Measurements from ENCODE around the gene PLEKHF1. TPM values are rescaled to one million over a fixed set of nuclear protein-coding genes. Genes with fewer than 3 reads are reported as not detected.
"Not testable (repeated sequence)": the region's sequence is repeated elsewhere in the genome, so short reads cannot be mapped to it uniquely, and the experiment has no call there.

The PLEKHF1 gene
- total and polyA plus RNA-seq, 2 of the 8 experiments (the other 6 are each of a cell fraction or from before 2014, with no cell fraction given) = 11.1 to 18.4 TPM

GRCh38 chr19:29626832-29627231 lies 38.4 kb upstream of the PLEKHF1 start:
- H3K4ac ChIP-seq (replicated peaks; ENCODE audit: insufficient read length, low read depth, low read length); H4K5ac ChIP-seq (ENCODE audit: insufficient read length, low read depth, low read length); H3K79me1 ChIP-seq (ENCODE audit: low read depth, low read length); H2BK120ac ChIP-seq (replicated peaks; ENCODE audit: low read depth, low read length); H3K27me3 ChIP-seq (replicated peaks in 1 of 4; ENCODE audit: control insufficient read depth in 3 of 4, extremely low read depth in 1 of 4, insufficient read depth in 3 of 4, low read length in 3 of 4); H2BK5ac ChIP-seq (ENCODE audit: low read depth, low read length); H3K27ac ChIP-seq (ENCODE audit: low read depth, low read length); H2AFZ ChIP-seq (ENCODE audit: low read length); H3K79me2 ChIP-seq (ENCODE audit: control insufficient read depth in 1 of 2, insufficient read depth in 2 of 2, low read length in 2 of 2); H2BK20ac ChIP-seq (ENCODE audit: low read length); DNase-seq (ENCODE audit: low read depth in 1 of 2, low spot score in 2 of 2); H3K56ac ChIP-seq (replicated peaks; ENCODE audit: insufficient read length, low read depth, low read length); H3K14ac ChIP-seq (ENCODE audit: insufficient read length); H3K36me3 ChIP-seq (ENCODE audit: control insufficient read depth in 2 of 4, insufficient read depth in 4 of 4, low read length in 3 of 4); H3K4me2 ChIP-seq (ENCODE audit: insufficient read depth in 1 of 2, low read depth in 2 of 2, low read length in 2 of 2); H3K4me1 ChIP-seq (replicated peaks in 1 of 4; ENCODE audit: control insufficient read depth in 3 of 4, insufficient read depth in 4 of 4, low read length in 3 of 4); H3K9ac ChIP-seq (replicated peaks in 1 of 4; ENCODE audit: extremely low read depth in 1 of 4, low read depth in 3 of 4, low read length in 3 of 4); H3K23ac ChIP-seq (ENCODE audit: insufficient read length); H3K4me3 ChIP-seq (ENCODE audit: extremely low read depth in 1 of 4, insufficient read depth in 2 of 4, low read depth in 3 of 4, low read length in 4 of 4); H4K8ac ChIP-seq (ENCODE audit: extremely low read depth, insufficient read depth, low read length); H2BK15ac ChIP-seq (ENCODE audit: low read length); H4K20me1 ChIP-seq (replicated peaks in 1 of 2; ENCODE audit: control insufficient read depth in 1 of 2, insufficient read depth in 2 of 2, low read length in 2 of 2); H2AK5ac ChIP-seq (ENCODE audit: low read depth, low read length); H4K91ac ChIP-seq (replicated peaks; ENCODE audit: insufficient read length, low read length); H3K9me3 ChIP-seq (ENCODE audit: insufficient read depth in 2 of 2, low read depth in 1 of 2, low read length in 1 of 2); H3K23me2 ChIP-seq (ENCODE audit: low read depth, low read length); FAIRE-seq; H2BK12ac ChIP-seq (ENCODE audit: low read depth, low read length); H3K18ac ChIP-seq (ENCODE audit: extremely low read depth, low read length): not testable (repeated sequence)
- ChIA-PET CTCF (ENCODE audit: partially characterized antibody) (interaction anchor here (0.8 to 12.2 kb wide), 5 partner anchors 9 to 45 kb away, joined by 3 to 109 read pairs (median 14); partner anchors contain the start of genes PLEKHF1 and POP4), POLR2A (ENCODE audit: partially characterized antibody) (interaction anchor here (0.7 to 1.8 kb wide), 3 partner anchors 8 to 1558 kb away, joined by 3 to 8 read pairs (median 3); no protein-coding TSS in a partner anchor)
- 91% methylated on average over 9 of the region's 9 CpGs; no CpG with 5 or more reads in 1 of the 2 experiments for WGBS, 2 experiments (ENCODE audit: extremely low coverage in 1 of 2, insufficient coverage in 1 of 2, insufficient read length in 1 of 2, insufficient replicate concordance in 2 of 2, low coverage in 1 of 2, low lambda C conversion rate in 2 of 2, missing lambda C conversion rate in 1 of 2)

Data from H1 (cell line).